NOMO-1 treated with dmso at 0.1 percent for 144 hours (cell line): Measurements from ENCODE around the gene GPR137.
"Not testable (repeated sequence)": the region's sequence is repeated elsewhere in the genome, so short reads cannot be mapped to it uniquely, and the experiment has no call there.

Experiments used
- DNase-seq: peaks from one replicate; lab custom pipeline; 2025; ENCODE audit not compliant: unreplicated experiment; lab: John Stamatoyannopoulos, UW

GPR137 gene

GRCh38 chr11:64299847-64300648 lies 14.4 kb downstream of the GPR137 start, which contains the start of gene CATSPERZ:
TSS of gene CATSPERZ (plus strand) at chr11:64300358. CDS start at chr11:64300411, 53 bp downstream.
- DNase-seq: no peak

GRCh38 chr11:64303109-64304031 lies 17.7 kb downstream of the GPR137 start:
- DNase-seq: no peak

- no peak for DNase-seq
Measured at GRCh38 chr11:64304032-64304315, 18.3 kb downstream of the GPR137 start.

GRCh38 chr11:64304316-64305072 lies 18.8 kb downstream of the GPR137 start:
- peak; percentile 87 for DNase-seq

- DNase-seq: peak; percentile 99
Measured at GRCh38 chr11:64305075-64305690, 19.5 kb downstream of the GPR137 start, which contains the start of gene ESRRA. TSS of gene ESRRA (plus strand) at chr11:64305524. CDS start at chr11:64307180, 1,656 bp downstream.

GRCh38 chr11:64305691-64306562 lies 20.3 kb downstream of the GPR137 start:
- peak; percentile 69 for DNase-seq

GRCh38 chr11:64306563-64306875 lies 20.9 kb downstream of the GPR137 start:
- no peak for DNase-seq

GRCh38 chr11:64306876-64307622 lies 21.4 kb downstream of the GPR137 start:
- DNase-seq: no peak

- not testable (repeated sequence) for DNase-seq
Measured at GRCh38 chr11:64307795-64308194, 22.1 kb downstream of the GPR137 start.

- no peak for DNase-seq
Measured at GRCh38 chr11:64312947-64313346, 27.3 kb downstream of the GPR137 start.

GRCh38 chr11:64313491-64314145 lies 28.0 kb downstream of the GPR137 start:
- no peak for DNase-seq

- DNase-seq: no peak
Measured at GRCh38 chr11:64314146-64314804, 28.6 kb downstream of the GPR137 start.

- DNase-seq: no peak
Measured at GRCh38 chr11:64314805-64315561, 29.3 kb downstream of the GPR137 start.

- DNase-seq: not testable (repeated sequence)
Measured at GRCh38 chr11:64315667-64316526, 30.2 kb downstream of the GPR137 start.

- no peak for DNase-seq
Measured at GRCh38 chr11:64316672-64317324, 31.1 kb downstream of the GPR137 start.
